Gastrocnemius medialis (tissue), 4 donors: Measurements from ENCODE around the gene RIN1. TPM values are rescaled to one million over a fixed set of nuclear protein-coding genes. Genes with fewer than 3 reads are reported as not detected.
"Not testable (repeated sequence)": the region's sequence is repeated elsewhere in the genome, so short reads cannot be mapped to it uniquely, and the experiment has no call there.

Source experiments
- ATAC-seq, 2 donors: fragments of 150-250 bp; one replicate each; pipeline ENCODE4 v1.9.1; 2016
- DNase-seq, 2 donors: peaks; one replicate each; pipeline ENCODE4 v3.0.0-alpha.2; 2019
- H3K27ac ChIP-seq, 4 donors: fragments of 200-600 bp; sonication (generic); 1 replicate in 1 of 4; 2 replicates in 3 of 4; pipeline ENCODE4 v1.5.1; 2016 to 2018; ENCODE audit warnings: mild to moderate bottlenecking in 2 of 4, moderate library complexity in 1 of 4
- H3K27me3 ChIP-seq, 3 donors: fragments of 200-600 bp; sonication (generic) in 2 of 3; 1 replicate in 1 of 3; 2 replicates in 2 of 3; pipeline versions ENCODE4 v1.5.1 to v1.6.0; 2016 to 2019; ENCODE audit warnings: mild to moderate bottlenecking in 1 of 3, moderate library complexity in 1 of 3
- H3K36me3 ChIP-seq, 2 donors: fragments of 200-600 bp; sonication (generic) in 1 of 2; one replicate each; pipeline ENCODE4 v1.5.1; 2017 to 2018
- H3K4me1 ChIP-seq, 2 donors: fragments of 200-600 bp; sonication (generic) in 1 of 2; one replicate each; pipeline ENCODE4 v1.5.1; 2016 to 2017; ENCODE audit warnings: mild to moderate bottlenecking in 2 of 2
- H3K4me3 ChIP-seq, 4 donors: fragments of 200-600 bp; sonication (generic) in 3 of 4; 1 replicate in 1 of 4; 2 replicates in 3 of 4; pipeline ENCODE4 v1.5.1; 2016 to 2019; ENCODE audit warnings: mild to moderate bottlenecking in 2 of 4
- H3K9me3 ChIP-seq, 3 donors: fragments of 200-600 bp; sonication (generic) in 2 of 3; 1 replicate in 1 of 3; 2 replicates in 2 of 3; pipeline ENCODE4 v1.5.1; 2016 to 2019
- POLR2A ChIP-seq, 2 donors: fragments of 450-650 bp; IDR thresholded peaks; one replicate each; pipeline ENCODE4 v1.6.1; 2017; ENCODE audit warnings: antibody characterized with exemption in 2 of 2, mild to moderate bottlenecking in 2 of 2, moderate library complexity in 2 of 2
- in situ Hi-C, 4 donors: fragments of 200-750 bp; cut with MboI; loops; one replicate each; pipeline versions ENCODE4 v1.15.0 to v1.8.0; 2017; ENCODE audit warnings: low sequenced_read_pairs in 4 of 4
- intact Hi-C: fragments of 100-400 bp; cut with DNase I; formaldehyde crosslinking; loops from one replicate; pipeline ENCODE4 v1.15.1; 2023; ENCODE audit warnings: low total_unique reads
- total RNA-seq, 4 donors: library from RNA; depleted of rRNA; stranded (reverse); fragments of >200 nt; gene quantifications; one replicate each; pipeline versions ENCODE4 v1.1.0 to v1.2.3, GENCODE V29; 2016
- TF ChIP-seq, protein P1 (sequence below), 5 experiments: fragments of 450-650 bp in 3 of 5; fragments of 200-600 bp in 2 of 5; sonication (generic) in 2 of 5; IDR thresholded peaks in 4 of 5; conservative IDR thresholded peaks in 1 of 5; 1 replicate in 4 of 5; 2 replicates in 1 of 5; pipeline ENCODE4 v1.5.1; 2016 to 2019; ENCODE audit warnings: antibody characterized with exemption in 5 of 5, mild to moderate bottlenecking in 3 of 5, moderate library complexity in 3 of 5

RIN1 gene
- total RNA-seq, 4 donors from 2014 or later, result 1.9 to 9.7 (median 7.0) TPM

GRCh38 chr11:66311965-66312548 lies 24.2 kb downstream of the RIN1 start:
- H3K4me3 ChIP-seq, result peak overlapping the region; percentile 68 to 79 (median 72)
- H3K9me3 ChIP-seq, result no peaks in the 10 kb centered on the region
- in situ Hi-C loops (no loop called here), intact Hi-C loops (loop anchor here (1.0 kb wide), 2 partner anchors 16 to 77 kb away; no protein-coding TSS in a partner anchor)
- peak; percentile 86 to 88 for DNase-seq
- peak overlapping the region; percentile 72 to 84 (median 80) for H3K27ac ChIP-seq
- H3K36me3 ChIP-seq, result no peaks in the 10 kb centered on the region
- H3K27me3 ChIP-seq, result peaks cover 5 to 14% (median 12%) of the 10 kb centered on the region in 3 donors
- H3K4me1 ChIP-seq, result no peaks in the 10 kb centered on the region
- TF ChIP-seq, protein P1, sequence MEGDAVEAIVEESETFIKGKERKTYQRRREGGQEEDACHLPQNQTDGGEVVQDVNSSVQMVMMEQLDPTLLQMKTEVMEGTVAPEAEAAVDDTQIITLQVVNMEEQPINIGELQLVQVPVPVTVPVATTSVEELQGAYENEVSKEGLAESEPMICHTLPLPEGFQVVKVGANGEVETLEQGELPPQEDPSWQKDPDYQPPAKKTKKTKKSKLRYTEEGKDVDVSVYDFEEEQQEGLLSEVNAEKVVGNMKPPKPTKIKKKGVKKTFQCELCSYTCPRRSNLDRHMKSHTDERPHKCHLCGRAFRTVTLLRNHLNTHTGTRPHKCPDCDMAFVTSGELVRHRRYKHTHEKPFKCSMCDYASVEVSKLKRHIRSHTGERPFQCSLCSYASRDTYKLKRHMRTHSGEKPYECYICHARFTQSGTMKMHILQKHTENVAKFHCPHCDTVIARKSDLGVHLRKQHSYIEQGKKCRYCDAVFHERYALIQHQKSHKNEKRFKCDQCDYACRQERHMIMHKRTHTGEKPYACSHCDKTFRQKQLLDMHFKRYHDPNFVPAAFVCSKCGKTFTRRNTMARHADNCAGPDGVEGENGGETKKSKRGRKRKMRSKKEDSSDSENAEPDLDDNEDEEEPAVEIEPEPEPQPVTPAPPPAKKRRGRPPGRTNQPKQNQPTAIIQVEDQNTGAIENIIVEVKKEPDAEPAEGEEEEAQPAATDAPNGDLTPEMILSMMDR (IDR thresholded peaks at IDR 0.05 in 4 of 5, conservative IDR thresholded peaks at IDR 0.05 in 1 of 5), result peak in 4 of 5 experiments; percentile 89 to 96 (median 92)
- TF ChIP-seq POLR2A (IDR thresholded peaks at IDR 0.05), result peak; percentile 28 to 68
- peak; percentile 80 to 82 for ATAC-seq

GRCh38 chr11:66311470-66311964 lies 24.7 kb downstream of the RIN1 start:
- intact Hi-C loops, result no loop called here
- H3K27me3 ChIP-seq, result peaks cover 4 to 14% (median 12%) of the 10 kb centered on the region in 3 donors
- no peaks in the 10 kb centered on the region for H3K9me3 ChIP-seq
- TF ChIP-seq, protein P1 (IDR thresholded peaks at IDR 0.05 in 4 of 5, conservative IDR thresholded peaks at IDR 0.05 in 1 of 5), result peak in 1 of 5 experiments; percentile 92
- no peak for TF ChIP-seq POLR2A (IDR thresholded peaks at IDR 0.05)
- H3K4me1 ChIP-seq, result no peaks in the 10 kb centered on the region
- in situ Hi-C loops, result no loop called here
- DNase-seq (no peak), ATAC-seq (no peak)
- peak overlapping the region; percentile 72 to 84 (median 80) for H3K27ac ChIP-seq
- peak overlapping the region; percentile 68 to 79 (median 72) for H3K4me3 ChIP-seq
- no peaks in the 10 kb centered on the region for H3K36me3 ChIP-seq

GRCh38 chr11:66310803-66311440 lies 25.3 kb downstream of the RIN1 start:
- ATAC-seq, H3K27me3 ChIP-seq, H3K27ac ChIP-seq, in situ Hi-C loops, H3K4me3 ChIP-seq, intact Hi-C loops, H3K36me3 ChIP-seq, H3K4me1 ChIP-seq, DNase-seq, H3K9me3 ChIP-seq: not testable (repeated sequence)

- Histone ChIP-seq H3K36me3 (no peaks in the 10 kb centered on the region), H3K27me3 (peaks cover 0 to 3% (median 2%) of the 10 kb centered on the region in 3 donors), H3K4me1 (no peaks in the 10 kb centered on the region), H3K4me3 (no peak overlapping the region), H3K27ac (no peak overlapping the region), H3K9me3 (no peaks in the 10 kb centered on the region)
- intact Hi-C loops (no loop called here), in situ Hi-C loops (no loop called here)
- DNase-seq (no peak), ATAC-seq (no peak)
- TF ChIP-seq, protein P1 (IDR thresholded peaks at IDR 0.05 in 4 of 5, conservative IDR thresholded peaks at IDR 0.05 in 1 of 5), result no peak
- no peak for TF ChIP-seq POLR2A (IDR thresholded peaks at IDR 0.05)
These were observed 25.9 kb downstream of the RIN1 start for GRCh38 chr11:66310324-66310723.

GRCh38 chr11:66309475-66309874 lies 26.8 kb downstream of the RIN1 start:
- Histone ChIP-seq H3K4me1 (no peaks in the 10 kb centered on the region), H3K4me3 (no peak overlapping the region), H3K9me3 (no peaks in the 10 kb centered on the region), H3K36me3 (no peaks in the 10 kb centered on the region), H3K27me3 (peaks cover 0 to 3% (median 0%) of the 10 kb centered on the region in 3 donors), H3K27ac (no peak overlapping the region)
- no peak for ATAC-seq
- in situ Hi-C loops (loop anchor here in 2 of 4 donors (10.0 kb wide), 1 partner anchor 85 kb away; no protein-coding TSS in a partner anchor), intact Hi-C loops (no loop called here)
- TF ChIP-seq, protein P1 (IDR thresholded peaks at IDR 0.05 in 4 of 5, conservative IDR thresholded peaks at IDR 0.05 in 1 of 5), result no peak
- no peak for TF ChIP-seq POLR2A (IDR thresholded peaks at IDR 0.05)
- DNase-seq, result no peak
